HCT116 (cell line): Measurements from ENCODE around the gene TMEM184A. TPM values are rescaled to one million over a fixed set of nuclear protein-coding genes. Genes with fewer than 3 reads are reported as not detected.

Source experiments
- ATAC-seq: fragments of 200-7000 bp; cut with Tn5 transposase; 2 replicates; pipeline ENCODE4 v1.9.1; 2020; ENCODE audit warnings: mild to moderate bottlenecking, moderate library complexity
- BruUV-seq: library from RNA; stranded (reverse); fragments of 400-500 nt; replicated peaks from 2 replicates; lab custom pipeline; 2021; lab: Mats Ljungman, UMichigan
- CTCF ChIA-PET: fragments of 300-600 bp; sonication (Branson Sonifier 250); formaldehyde crosslinking; loops from one replicate; lab custom pipeline; 2021; ENCODE audit warnings: antibody characterized with exemption; lab: Charles Lee
- POLR2A ChIA-PET: fragments of 300-600, 350-600 bp; sonication (Branson Sonifier 250); formaldehyde crosslinking; loops from one replicate; lab custom pipeline; 2021; ENCODE audit warnings: antibody characterized with exemption; lab: Charles Lee
- RAD21 ChIA-PET, 2 experiments: fragments of 300-600 bp; sonication (Branson Sonifier 250); formaldehyde crosslinking; loops; one replicate each; lab custom pipeline; 2023; ENCODE audit warnings: low total read pairs in 2 of 2; ENCODE audit not compliant: uncharacterized antibody in 2 of 2, unreplicated experiment in 2 of 2, low non-redundant PET in 1 of 2; lab: Charles Lee
- DNase-seq: peaks from one replicate; pipeline ENCODE4 v3.0.0-alpha.2; 2010; ENCODE audit warnings: low read depth, low spot score
- H2AFZ ChIP-seq: fragments of 200-600 bp; shearing (Covaris generic), sonication (generic); 2 replicates; pipeline ENCODE4 v1.6.1; 2017; ENCODE audit warnings: low read depth, mixed run types, mixed read lengths, antibody characterized with exemption, low read length; ENCODE audit not compliant: poor library complexity, severe bottlenecking
- H3K27ac ChIP-seq: 2 replicates; pipeline ENCODE4 v1.5.1; 2012; ENCODE audit warnings: low read depth, low read length
- H3K27me3 ChIP-seq: fragments of 200-600 bp; sonication (generic); 2 replicates; pipeline ENCODE4 v1.6.1; 2016; ENCODE audit warnings: mixed run types, low read length, mixed read lengths; ENCODE audit not compliant: insufficient read depth
- H3K36me3 ChIP-seq, 2 experiments: fragments of 200-500 bp in 1 of 2; fragments of 200-600 bp in 1 of 2; sonication (Bioruptor generic) in 1 of 2; sonication (generic) in 1 of 2; 2 replicates each; pipeline versions ENCODE4 v1.5.1 to v1.6.1; 2014 to 2016; ENCODE audit warnings: low read length in 2 of 2, inconsistent platforms in 1 of 2, mixed read lengths in 1 of 2, mixed run types in 1 of 2; ENCODE audit not compliant: insufficient read depth in 2 of 2, control insufficient read depth in 1 of 2
- H3K4me1 ChIP-seq, 2 experiments: fragments of 200-600 bp in 1 of 2; sonication (generic) in 1 of 2; 2 replicates each; pipeline versions ENCODE4 v1.5.1 to v1.6.1; 2012 to 2017; ENCODE audit warnings: low read length in 2 of 2, inconsistent platforms in 1 of 2, mild to moderate bottlenecking in 1 of 2, mixed read lengths in 1 of 2, mixed run types in 1 of 2, moderate library complexity in 1 of 2; ENCODE audit not compliant: insufficient read depth in 2 of 2, control insufficient read depth in 1 of 2
- H3K4me2 ChIP-seq: fragments of 200-600 bp; sonication (generic); 2 replicates; pipeline ENCODE4 v1.6.1; 2017; ENCODE audit warnings: mixed run types, low read length, mixed read lengths
- H3K4me3 ChIP-seq, 2 experiments: fragments of 200-600 bp in 1 of 2; sonication (generic) in 1 of 2; replicated peaks in 1 of 2; 2 replicates each; pipeline ENCODE4 v1.5.1; 2011 to 2016; ENCODE audit warnings: low read length in 2 of 2, control low read depth in 1 of 2, low read depth in 1 of 2, mild to moderate bottlenecking in 1 of 2, mixed read lengths in 1 of 2, mixed run types in 1 of 2
- H3K79me2 ChIP-seq: fragments of 200-600 bp; sonication (generic); 2 replicates; pipeline ENCODE4 v1.6.1; 2017; ENCODE audit warnings: mild to moderate bottlenecking, mixed run types, low read length, moderate library complexity, mixed read lengths; ENCODE audit not compliant: insufficient read depth
- H3K9ac ChIP-seq: fragments of 200-600 bp; sonication (generic); 2 replicates; pipeline ENCODE4 v1.6.1; 2016; ENCODE audit warnings: low read length, mixed read lengths
- H3K9me2 ChIP-seq: fragments of 200-600 bp; sonication (generic), shearing (Covaris generic); 2 replicates; pipeline ENCODE4 v1.6.1; 2017; ENCODE audit warnings: mixed run types, mild to moderate bottlenecking, moderate library complexity; ENCODE audit not compliant: insufficient read depth
- H3K9me3 ChIP-seq, 2 experiments: fragments of 200-500 bp in 1 of 2; fragments of 200-600 bp in 1 of 2; sonication (Bioruptor generic) in 1 of 2; sonication (generic) in 1 of 2; 2 replicates each; pipeline ENCODE4 v1.6.1; 2014 to 2017; ENCODE audit warnings: low read length in 2 of 2, mixed read lengths in 2 of 2, inconsistent platforms in 1 of 2, low read depth in 1 of 2, mild to moderate bottlenecking in 1 of 2, mixed run types in 1 of 2, moderate library complexity in 1 of 2; ENCODE audit not compliant: control insufficient read depth in 1 of 2, insufficient read depth in 1 of 2
- H4K20me1 ChIP-seq: fragments of 200-600 bp; sonication (generic), shearing (Covaris generic); 2 replicates; pipeline ENCODE4 v1.6.1; 2017; ENCODE audit warnings: mixed run types, mild to moderate bottlenecking, moderate library complexity; ENCODE audit not compliant: insufficient read depth
- CBX3 ChIP-seq: IDR thresholded peaks from 2 replicates; pipeline ENCODE4 v1.6.1; 2012; ENCODE audit warnings: low read depth
- CTCF ChIP-seq, 3 experiments: fragments of 200-600 bp in 1 of 3; sonication (generic) in 1 of 3; IDR thresholded peaks in 2 of 3; conservative IDR thresholded peaks in 1 of 3; 2 replicates each; pipeline ENCODE4 v1.5.1; 2012 to 2017; ENCODE audit warnings: low read depth in 2 of 3, low read length in 2 of 3, antibody characterized with exemption in 1 of 3, borderline replicate concordance in 1 of 3, control low read depth in 1 of 3, mild to moderate bottlenecking in 1 of 3, mixed read lengths in 1 of 3, mixed run types in 1 of 3, moderate library complexity in 1 of 3; ENCODE audit not compliant: insufficient read depth in 1 of 3
- EZH2phosphoT487 ChIP-seq: fragments of 200-600 bp; IDR thresholded peaks from 2 replicates; pipeline ENCODE4 v1.6.1; 2018; ENCODE audit warnings: antibody characterized with exemption, borderline replicate concordance
- JUND ChIP-seq: IDR thresholded peaks from 2 replicates; pipeline ENCODE4 v1.6.1; 2012
- POLR2A ChIP-seq: IDR thresholded peaks from 2 replicates; pipeline ENCODE4 v1.7.0; 2011; ENCODE audit warnings: borderline replicate concordance; ENCODE audit not compliant: insufficient read depth, insufficient read length; ENCODE audit errors: extremely low read depth
- TCF7L2 ChIP-seq: IDR thresholded peaks from 2 replicates; pipeline ENCODE4 v1.7.0; 2011; ENCODE audit warnings: borderline replicate concordance, inconsistent platforms; ENCODE audit not compliant: insufficient read depth, insufficient read length; ENCODE audit errors: extremely low read depth
- YY1 ChIP-seq: IDR thresholded peaks from 2 replicates; pipeline ENCODE4 v1.6.1; 2011; ENCODE audit warnings: low read length, low read depth, moderate library complexity, mild to moderate bottlenecking; ENCODE audit not compliant: insufficient replicate concordance; ENCODE audit errors: extremely low read depth
- intact Hi-C: fragments of 100-400 bp; cut with micrococcal nuclease; formaldehyde crosslinking; loops from 2 replicates; pipeline ENCODE4 v1.10.0; 2022
- total RNA-seq: library from RNA; stranded (reverse); gene quantifications from one replicate; pipeline ENCODE4 v1.2.1, GENCODE V29; 2021; ENCODE audit not compliant: unreplicated experiment

TMEM184A gene
- total RNA-seq, 1 experiment from 2014 or later = 34.8 TPM

- peaks cover 23% of the 10 kb centered on the region; the same call in 1 of the 2 replicates for H3K27me3 ChIP-seq
- intact Hi-C loops = no loop called here
- no peak overlapping the region for H3K27ac ChIP-seq
- CTCF ChIA-PET = no interaction called here
- H2AFZ ChIP-seq = no peak overlapping the region
- no peak overlapping the region for H3K9ac ChIP-seq
- POLR2A ChIA-PET = no interaction called here
- no peaks in the 10 kb centered on the region for H3K9me2 ChIP-seq
- no peaks in the 10 kb centered on the region for H3K9me3 ChIP-seq
- RAD21 ChIA-PET = no interaction called here
- H3K4me1 ChIP-seq = no peaks in the 10 kb centered on the region
- no peak overlapping the region for H3K4me2 ChIP-seq
- no TSS peak for BruUV-seq
- H3K4me3 ChIP-seq = no peak overlapping the region
- ATAC-seq (no peak), DNase-seq (no peak)
- TF ChIP-seq CBX3 = no peak
- TF ChIP-seq CTCF (IDR thresholded peaks at IDR 0.05 in 2 of 3, conservative IDR thresholded peaks at IDR 0.05 in 1 of 3; ENCODE audit: borderline replicate concordance in 1 of 3, insufficient read depth in 1 of 3, low read depth in 2 of 3, low read length in 2 of 3) = no peak
- no peak for TF ChIP-seq POLR2A
- no peak for TF ChIP-seq JUND
- TF ChIP-seq YY1 = no peak
- no peak for TF ChIP-seq TCF7L2
- TF ChIP-seq EZH2phosphoT487 = no peak
- H4K20me1 ChIP-seq = no peaks in the 10 kb centered on the region
- no peaks in the 10 kb centered on the region for H3K79me2 ChIP-seq
- no peaks in the 10 kb centered on the region for H3K36me3 ChIP-seq
These were observed 31.7 kb upstream of the TMEM184A start for GRCh38 chr7:1587738-1588137.
